ENCODE results near the gene DACT3.

- TF ChIP-seq SUZ12 (IDR thresholded peaks at IDR 0.05; ENCODE audit: extremely low read depth, insufficient read depth, insufficient read length), result no peak
- TF ChIP-seq ZNF274 (IDR thresholded peaks at IDR 0.05; ENCODE audit: low read depth, low read length), result no peak
These were observed 46.8 kb downstream of the DACT3 start for GRCh38 chr19:46614114-46614722.
